Esophagus squamous epithelium (tissue), 5 donors: ENCODE measurements around the gene CCDC171. TPM values are rescaled to one million over a fixed set of nuclear protein-coding genes. Genes with fewer than 3 reads are reported as not detected.

Source experiments
- DNase-seq: peaks from one replicate; lab custom pipeline; 2025; lab: John Stamatoyannopoulos, UW
- H3K27ac ChIP-seq, 4 donors: fragments of 200-600 bp; sonication (generic); one replicate each; pipeline ENCODE4 v1.5.1; 2016 to 2019; ENCODE audit warnings: mild to moderate bottlenecking in 1 of 4
- H3K27me3 ChIP-seq, 4 donors: fragments of 200-600 bp; sonication (generic); 1 replicate in 3 of 4; 2 replicates in 1 of 4; pipeline versions ENCODE4 v1.5.1 to v1.6.0; 2017 to 2021; ENCODE audit warnings: antibody characterized with exemption in 1 of 4
- H3K36me3 ChIP-seq, 3 donors: fragments of 200-600 bp; sonication (generic); one replicate each; pipeline ENCODE4 v1.5.1; 2016 to 2019
- H3K4me1 ChIP-seq, 3 donors: fragments of 200-600 bp; sonication (generic); one replicate each; pipeline ENCODE4 v1.5.1; 2017 to 2019
- H3K4me3 ChIP-seq, 4 donors: fragments of 200-600 bp; sonication (generic); 1 replicate in 3 of 4; 2 replicates in 1 of 4; pipeline ENCODE4 v1.5.1; 2016 to 2019; ENCODE audit warnings: mild to moderate bottlenecking in 2 of 4, moderate library complexity in 1 of 4
- H3K9me3 ChIP-seq, 3 donors: fragments of 200-600 bp; sonication (generic); one replicate each; pipeline ENCODE4 v1.5.1; 2016 to 2019
- CTCF ChIP-seq, 6 experiments: fragments of 450-650 bp in 4 of 6; fragments of 200-600 bp in 2 of 6; sonication (generic) in 2 of 6; IDR thresholded peaks; one replicate each; pipeline ENCODE4 v1.5.1; 2016 to 2019; ENCODE audit warnings: antibody characterized with exemption in 6 of 6, mild to moderate bottlenecking in 4 of 6, moderate library complexity in 4 of 6
- POLR2A ChIP-seq, 4 donors: fragments of 450-650 bp; IDR thresholded peaks; one replicate each; pipeline ENCODE4 v1.6.1; 2017; ENCODE audit warnings: antibody characterized with exemption in 4 of 4, mild to moderate bottlenecking in 4 of 4, moderate library complexity in 3 of 4
- WGBS, 2 donors: methylation state at CpG; one replicate each; pipeline ENCODE4 v1.1.5; 2018; 5-methylcytosine and 5-hydroxymethylcytosine counted together
- intact Hi-C: fragments of 100-400 bp; cut with DNase I; formaldehyde crosslinking; loops from one replicate; pipeline ENCODE4 v1.15.0; 2022
- total RNA-seq, 4 donors: library from RNA; depleted of rRNA; stranded (reverse); fragments of >200 nt; gene quantifications; one replicate each; pipeline ENCODE4 v1.1.0, GENCODE V29; 2016
- donor health status: DM: yes; HTN: yes; CAD: no.

Gene CCDC171
- total RNA-seq, 4 donors from 2014 or later, result 0.53 to 2.9 (median 1.6) TPM

- Histone ChIP-seq H3K27ac (no peak overlapping the region), H3K4me3 (no peak overlapping the region), H3K9me3 (no peaks in the 10 kb centered on the region), H3K36me3 (no peaks in the 10 kb centered on the region), H3K27me3 (no peaks in the 10 kb centered on the region), H3K4me1 (no peaks in the 10 kb centered on the region)
- 15 to 20% methylated on average over 1 of the region's 1 CpG for WGBS, 2 donors
- no peak for DNase-seq
- intact Hi-C loops, result no loop called here
- TF ChIP-seq POLR2A (IDR thresholded peaks at IDR 0.05) (no peak), CTCF (IDR thresholded peaks at IDR 0.05) (no peak)
These were observed 21.5 kb upstream of the CCDC171 start for GRCh38 chr9:15531380-15531779.

- Histone ChIP-seq H3K9me3 (no peaks in the 10 kb centered on the region), H3K27me3 (no peaks in the 10 kb centered on the region), H3K27ac (no peak overlapping the region), H3K4me3 (no peak overlapping the region), H3K36me3 (no peaks in the 10 kb centered on the region), H3K4me1 (no peaks in the 10 kb centered on the region)
- intact Hi-C loops, result no loop called here
- no peak for DNase-seq
- TF ChIP-seq CTCF (IDR thresholded peaks at IDR 0.05), result no peak
- whole genome bisulfite sequencing, 2 donors, result 31 to 32% methylated on average over 2 of the region's 2 CpGs
These were observed 11.0 kb upstream of the CCDC171 start for GRCh38 chr9:15541872-15542271.

DNA sequence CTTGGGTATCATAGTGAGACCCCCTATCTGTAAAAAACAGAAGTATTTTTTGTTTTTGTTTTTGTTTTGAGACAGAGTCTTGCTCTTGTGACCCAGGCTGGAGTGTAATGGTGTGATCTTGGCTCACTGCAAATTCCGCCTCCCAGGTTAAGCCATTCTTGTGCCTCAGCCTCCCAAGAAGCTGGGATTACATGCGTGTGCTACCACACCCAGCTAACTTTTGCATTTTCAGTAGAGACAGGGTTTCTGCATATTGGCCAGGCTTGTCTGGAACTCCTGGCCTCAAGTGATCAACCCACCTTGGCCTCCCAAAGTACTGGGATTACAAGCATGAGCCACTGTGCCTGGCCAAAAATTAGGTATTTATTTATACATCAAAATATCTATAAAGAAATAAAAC is 10.2 kb upstream of the CCDC171 start:
- Histone ChIP-seq H3K4me3 (no peak overlapping the region), H3K4me1 (no peaks in the 10 kb centered on the region), H3K9me3 (no peaks in the 10 kb centered on the region), H3K27ac (no peak overlapping the region), H3K36me3 (no peaks in the 10 kb centered on the region), H3K27me3 (no peaks in the 10 kb centered on the region)
- DNase-seq, result no peak
- intact Hi-C loops, result no loop called here
- WGBS, 2 donors, result 87 to 100% methylated on average over 2 of the region's 2 CpGs
- TF ChIP-seq POLR2A (IDR thresholded peaks at IDR 0.05) (no peak), CTCF (IDR thresholded peaks at IDR 0.05) (no peak)

DNA sequence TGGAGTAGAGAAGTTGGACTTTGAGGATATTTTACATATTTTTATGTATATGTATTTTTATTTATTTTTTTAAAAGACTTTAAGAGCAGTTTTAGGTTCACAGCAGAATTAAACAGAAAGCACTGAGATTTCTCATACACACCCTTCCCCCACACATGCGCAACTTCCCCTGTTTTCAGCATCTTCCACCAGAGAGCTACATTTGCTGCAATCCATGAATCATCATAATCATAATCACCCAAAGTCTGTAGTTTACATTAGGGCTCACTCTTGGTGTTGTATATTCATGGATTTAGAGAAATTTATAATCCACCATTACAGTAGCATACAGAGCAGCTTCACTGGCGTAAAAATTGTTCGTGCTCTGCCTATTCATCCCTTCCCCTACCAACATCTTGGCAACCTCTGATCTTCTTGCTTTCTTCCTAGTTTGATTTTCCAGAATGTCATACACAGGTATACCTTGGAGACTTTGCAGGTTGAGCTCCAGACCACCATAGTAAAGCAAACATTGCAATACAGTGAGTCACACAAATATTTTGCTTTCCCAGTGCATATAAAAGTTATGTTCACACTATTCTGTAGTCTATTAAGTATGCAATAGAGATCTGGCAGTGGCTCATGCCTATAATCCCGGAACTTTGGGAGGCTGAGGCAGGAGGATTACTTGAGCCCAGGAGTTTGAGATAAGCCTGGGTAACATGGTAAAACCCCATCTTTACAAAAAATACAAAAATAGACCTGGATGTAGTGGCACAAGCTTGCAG is 9.6 kb upstream of the CCDC171 start:
- H3K9me3 ChIP-seq, result no peaks in the 10 kb centered on the region
- no peaks in the 10 kb centered on the region for H3K4me1 ChIP-seq
- no peak for TF ChIP-seq CTCF (IDR thresholded peaks at IDR 0.05)
- TF ChIP-seq POLR2A (IDR thresholded peaks at IDR 0.05), result no peak
- no peak for DNase-seq
- intact Hi-C loops, result no loop called here
- no peaks in the 10 kb centered on the region for H3K27me3 ChIP-seq
- 71 to 75% methylated on average over 4 of the region's 4 CpGs for WGBS, 2 donors
- H3K36me3 ChIP-seq, result no peaks in the 10 kb centered on the region
- no peak overlapping the region for H3K27ac ChIP-seq
- no peak overlapping the region for H3K4me3 ChIP-seq

- Histone ChIP-seq H3K36me3 (no peaks in the 10 kb centered on the region), H3K4me3 (no peak overlapping the region), H3K27me3 (no peaks in the 10 kb centered on the region), H3K27ac (no peak overlapping the region), H3K4me1 (peaks cover 4 to 19% (median 6%) of the 10 kb centered on the region in 3 donors), H3K9me3 (no peaks in the 10 kb centered on the region)
- no peak for TF ChIP-seq POLR2A (IDR thresholded peaks at IDR 0.05)
- WGBS, 2 donors, result 88 to 90% methylated on average over 2 of the region's 2 CpGs
- intact Hi-C loops, result no loop called here
- no peak for DNase-seq
These were observed 3.2 kb upstream of the CCDC171 start for GRCh38 chr9:15549611-15550010.
